HCT116 (cell line): Measurements from ENCODE around the gene ESR2. TPM values are rescaled to one million over a fixed set of nuclear protein-coding genes. Genes with fewer than 3 reads are reported as not detected.

ENCODE experiments used
- ATAC-seq: fragments of 200-7000 bp; cut with Tn5 transposase; 2 replicates; pipeline ENCODE4 v1.9.1; 2020; ENCODE audit warnings: mild to moderate bottlenecking, moderate library complexity
- BruUV-seq: library from RNA; stranded (reverse); fragments of 400-500 nt; replicated peaks from 2 replicates; lab custom pipeline; 2021; lab: Mats Ljungman, UMichigan
- CTCF ChIA-PET: fragments of 300-600 bp; sonication (Branson Sonifier 250); formaldehyde crosslinking; loops from one replicate; lab custom pipeline; 2021; ENCODE audit warnings: antibody characterized with exemption; lab: Charles Lee
- POLR2A ChIA-PET: fragments of 300-600, 350-600 bp; sonication (Branson Sonifier 250); formaldehyde crosslinking; loops from one replicate; lab custom pipeline; 2021; ENCODE audit warnings: antibody characterized with exemption; lab: Charles Lee
- RAD21 ChIA-PET, 2 experiments: fragments of 300-600 bp; sonication (Branson Sonifier 250); formaldehyde crosslinking; loops; one replicate each; lab custom pipeline; 2023; ENCODE audit warnings: low total read pairs in 2 of 2; ENCODE audit not compliant: uncharacterized antibody in 2 of 2, unreplicated experiment in 2 of 2, low non-redundant PET in 1 of 2; lab: Charles Lee
- DNase-seq: peaks from one replicate; pipeline ENCODE4 v3.0.0-alpha.2; 2010; ENCODE audit warnings: low read depth, low spot score
- H2AFZ ChIP-seq: fragments of 200-600 bp; shearing (Covaris generic), sonication (generic); 2 replicates; pipeline ENCODE4 v1.6.1; 2017; ENCODE audit warnings: low read depth, mixed run types, mixed read lengths, antibody characterized with exemption, low read length; ENCODE audit not compliant: poor library complexity, severe bottlenecking
- H3K27ac ChIP-seq: 2 replicates; pipeline ENCODE4 v1.5.1; 2012; ENCODE audit warnings: low read depth, low read length
- H3K27me3 ChIP-seq: fragments of 200-600 bp; sonication (generic); 2 replicates; pipeline ENCODE4 v1.6.1; 2016; ENCODE audit warnings: mixed run types, low read length, mixed read lengths; ENCODE audit not compliant: insufficient read depth
- H3K36me3 ChIP-seq, 2 experiments: fragments of 200-500 bp in 1 of 2; fragments of 200-600 bp in 1 of 2; sonication (Bioruptor generic) in 1 of 2; sonication (generic) in 1 of 2; 2 replicates each; pipeline versions ENCODE4 v1.5.1 to v1.6.1; 2014 to 2016; ENCODE audit warnings: low read length in 2 of 2, inconsistent platforms in 1 of 2, mixed read lengths in 1 of 2, mixed run types in 1 of 2; ENCODE audit not compliant: insufficient read depth in 2 of 2, control insufficient read depth in 1 of 2
- H3K4me1 ChIP-seq, 2 experiments: fragments of 200-600 bp in 1 of 2; sonication (generic) in 1 of 2; 2 replicates each; pipeline versions ENCODE4 v1.5.1 to v1.6.1; 2012 to 2017; ENCODE audit warnings: low read length in 2 of 2, inconsistent platforms in 1 of 2, mild to moderate bottlenecking in 1 of 2, mixed read lengths in 1 of 2, mixed run types in 1 of 2, moderate library complexity in 1 of 2; ENCODE audit not compliant: insufficient read depth in 2 of 2, control insufficient read depth in 1 of 2
- H3K4me2 ChIP-seq: fragments of 200-600 bp; sonication (generic); 2 replicates; pipeline ENCODE4 v1.6.1; 2017; ENCODE audit warnings: mixed run types, low read length, mixed read lengths
- H3K4me3 ChIP-seq, 2 experiments: fragments of 200-600 bp in 1 of 2; sonication (generic) in 1 of 2; replicated peaks in 1 of 2; 2 replicates each; pipeline ENCODE4 v1.5.1; 2011 to 2016; ENCODE audit warnings: low read length in 2 of 2, control low read depth in 1 of 2, low read depth in 1 of 2, mild to moderate bottlenecking in 1 of 2, mixed read lengths in 1 of 2, mixed run types in 1 of 2
- H3K79me2 ChIP-seq: fragments of 200-600 bp; sonication (generic); 2 replicates; pipeline ENCODE4 v1.6.1; 2017; ENCODE audit warnings: mild to moderate bottlenecking, mixed run types, low read length, moderate library complexity, mixed read lengths; ENCODE audit not compliant: insufficient read depth
- H3K9ac ChIP-seq: fragments of 200-600 bp; sonication (generic); 2 replicates; pipeline ENCODE4 v1.6.1; 2016; ENCODE audit warnings: low read length, mixed read lengths
- H3K9me2 ChIP-seq: fragments of 200-600 bp; sonication (generic), shearing (Covaris generic); 2 replicates; pipeline ENCODE4 v1.6.1; 2017; ENCODE audit warnings: mixed run types, mild to moderate bottlenecking, moderate library complexity; ENCODE audit not compliant: insufficient read depth
- H3K9me3 ChIP-seq, 2 experiments: fragments of 200-500 bp in 1 of 2; fragments of 200-600 bp in 1 of 2; sonication (Bioruptor generic) in 1 of 2; sonication (generic) in 1 of 2; 2 replicates each; pipeline ENCODE4 v1.6.1; 2014 to 2017; ENCODE audit warnings: low read length in 2 of 2, mixed read lengths in 2 of 2, inconsistent platforms in 1 of 2, low read depth in 1 of 2, mild to moderate bottlenecking in 1 of 2, mixed run types in 1 of 2, moderate library complexity in 1 of 2; ENCODE audit not compliant: control insufficient read depth in 1 of 2, insufficient read depth in 1 of 2
- H4K20me1 ChIP-seq: fragments of 200-600 bp; sonication (generic), shearing (Covaris generic); 2 replicates; pipeline ENCODE4 v1.6.1; 2017; ENCODE audit warnings: mixed run types, mild to moderate bottlenecking, moderate library complexity; ENCODE audit not compliant: insufficient read depth
- CBX3 ChIP-seq: IDR thresholded peaks from 2 replicates; pipeline ENCODE4 v1.6.1; 2012; ENCODE audit warnings: low read depth
- ELF1 ChIP-seq: IDR thresholded peaks from 2 replicates; pipeline ENCODE4 v1.6.1; 2012; ENCODE audit warnings: low read depth, borderline replicate concordance
- EZH2 ChIP-seq: fragments of 200-600 bp; sonication (generic); IDR thresholded peaks from 2 replicates; pipeline ENCODE4 v1.6.1; 2017; ENCODE audit warnings: antibody characterized with exemption, mixed run types
- JUND ChIP-seq: IDR thresholded peaks from 2 replicates; pipeline ENCODE4 v1.6.1; 2012
- RAD21 ChIP-seq: IDR thresholded peaks from 2 replicates; pipeline ENCODE4 v1.6.1; 2012; ENCODE audit warnings: low read depth, mild to moderate bottlenecking
- REST ChIP-seq: IDR thresholded peaks from 2 replicates; pipeline ENCODE4 v1.6.1; 2012; ENCODE audit warnings: low read depth
- ZFX ChIP-seq: fragments of 450-650 bp; IDR thresholded peaks from 2 replicates; pipeline ENCODE4 v1.6.1; 2017
- ZNF274 ChIP-seq: fragments of 200-500 bp; sonication (Bioruptor generic); IDR thresholded peaks from 2 replicates; pipeline ENCODE4 v1.6.1; 2014; ENCODE audit warnings: mild to moderate bottlenecking, low read depth, low read length, inconsistent platforms
- intact Hi-C: fragments of 100-400 bp; cut with micrococcal nuclease; formaldehyde crosslinking; loops from 2 replicates; pipeline ENCODE4 v1.10.0; 2022
- total RNA-seq: library from RNA; stranded (reverse); gene quantifications from one replicate; pipeline ENCODE4 v1.2.1, GENCODE V29; 2021; ENCODE audit not compliant: unreplicated experiment

The ESR2 gene
- total RNA-seq, 1 experiment from 2014 or later = 0.32 TPM

GRCh38 chr14:64337888-64338615, 43.9 kb upstream of the ESR2 start (continued):
- TF ChIP-seq ELF1 (no peak), ZFX (peak; percentile 25; the same call in 1 of the 2 replicates), JUND (no peak), CBX3 (no peak; the same call in 1 of the 2 replicates), ZNF274 (no peak)

GRCh38 chr14:64329149-64329548, 35.0 kb upstream of the ESR2 start:
- Histone ChIP-seq H3K27me3 (no peaks in the 10 kb centered on the region), H3K4me1 (peaks cover 9 to 10% of the 10 kb centered on the region in 2 experiments), H3K9me2 (no peaks in the 10 kb centered on the region), H3K4me2 (no peak overlapping the region), H3K36me3 (no peaks in the 10 kb centered on the region), H4K20me1 (no peaks in the 10 kb centered on the region), H3K9ac (no peak overlapping the region), H2AFZ (no peak overlapping the region), H3K4me3 (no peak overlapping the region), H3K79me2 (no peaks in the 10 kb centered on the region), H3K27ac (no peak overlapping the region), H3K9me3 (no peaks in the 10 kb centered on the region)
- TF ChIP-seq REST = no peak
- no peak for TF ChIP-seq EZH2
- no peak for TF ChIP-seq RAD21
- ChIA-PET RAD21 (no interaction called here), POLR2A (no interaction called here), CTCF (no interaction called here)
- intact Hi-C loops = no loop called here
- DNase-seq = no peak
- no peak for ATAC-seq
- BruUV-seq = no TSS peak
